ENCODE results near the gene RALA. TPM values are rescaled to one million over a fixed set of nuclear protein-coding genes. Genes with fewer than 3 reads are reported as not detected.

Gene RALA
- total RNA-seq, 1 experiment from 2014 or later = 27.3 TPM

DNA sequence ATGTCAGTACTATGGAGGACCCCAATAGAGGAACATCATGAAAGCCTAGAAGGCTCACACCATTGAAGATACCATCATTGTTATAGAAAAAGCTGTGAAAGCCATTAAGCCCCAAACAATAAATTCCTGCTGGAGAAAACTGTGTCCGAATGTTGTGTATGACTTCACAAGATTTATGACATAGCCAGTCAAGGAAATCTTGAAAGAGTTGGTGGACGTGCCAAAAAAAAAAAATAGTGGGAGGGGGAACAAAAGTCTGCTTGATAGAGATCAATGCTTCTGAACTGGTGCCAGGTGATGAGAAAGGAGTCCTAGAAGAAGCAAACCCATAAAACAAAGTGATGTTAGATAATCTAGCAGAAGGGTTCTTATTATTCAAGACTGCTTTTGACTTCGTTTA lies 41.2 kb downstream of the RALA start:
- POLR2A ChIA-PET = no interaction called here
- H3K79me2 ChIP-seq (ENCODE audit: insufficient read depth, low read length) = peaks cover 6% of the 10 kb centered on the region
- intact Hi-C loops (cut with micrococcal nuclease) = no loop called here

More for the DNA sequence above, 41.2 kb downstream of the RALA start:
- BruUV-seq (replicated peaks) = no TSS peak
- ATAC-seq (no peak), DNase-seq (ENCODE audit: low read depth, low spot score) (no peak)
- Histone ChIP-seq H3K27me3 (ENCODE audit: insufficient read depth, low read length) (no peaks in the 10 kb centered on the region), H4K20me1 (ENCODE audit: insufficient read depth) (no peaks in the 10 kb centered on the region), H3K9me2 (ENCODE audit: insufficient read depth) (no peaks in the 10 kb centered on the region), H3K9me3 (ENCODE audit: control insufficient read depth in 1 of 2, insufficient read depth in 1 of 2, low read depth in 1 of 2, low read length in 2 of 2) (no peaks in the 10 kb centered on the region), H3K4me3 (replicated peaks in 1 of 2; ENCODE audit: low read depth in 1 of 2, low read length in 2 of 2) (no peak overlapping the region), H3K36me3 (ENCODE audit: control insufficient read depth in 1 of 2, insufficient read depth in 2 of 2, low read length in 2 of 2) (no peaks in the 10 kb centered on the region), H3K9ac (ENCODE audit: low read length) (no peak overlapping the region), H3K4me1 (ENCODE audit: control insufficient read depth in 1 of 2, insufficient read depth in 2 of 2, low read length in 2 of 2) (peaks cover 0 to 8% of the 10 kb centered on the region in 2 experiments; a peak in 1 of 4 replicates), H3K27ac (ENCODE audit: low read depth, low read length) (no peak overlapping the region), H2AFZ (ENCODE audit: low read depth, low read length, poor library complexity, severe bottlenecking) (no peak overlapping the region), H3K4me2 (ENCODE audit: low read length) (no peak overlapping the region)
- RAD21 ChIA-PET (ENCODE audit: low non-redundant PET in 1 of 2, low total read pairs in 2 of 2, uncharacterized antibody in 2 of 2, unreplicated experiment in 2 of 2) = no interaction called here
- TF ChIP-seq JUND (IDR thresholded peaks at IDR 0.05) (no peak), FOSL1 (IDR thresholded peaks at IDR 0.05; ENCODE audit: low read depth) (no peak), SRF (IDR thresholded peaks at IDR 0.05; ENCODE audit: low read depth) (no peak), POLR2A (IDR thresholded peaks at IDR 0.05; ENCODE audit: borderline replicate concordance, extremely low read depth, insufficient read depth, insufficient read length) (no peak), ZBTB33 (IDR thresholded peaks at IDR 0.05; ENCODE audit: extremely low read depth, insufficient replicate concordance, low read length) (no peak), POLR2AphosphoS5 (IDR thresholded peaks at IDR 0.05; ENCODE audit: low read depth, low read length) (no peak), CEBPB (IDR thresholded peaks at IDR 0.05; ENCODE audit: low read depth) (no peak), SP1 (IDR thresholded peaks at IDR 0.05; ENCODE audit: low read depth) (no peak), EZH2phosphoT487 (IDR thresholded peaks at IDR 0.05; ENCODE audit: borderline replicate concordance) (no peak), ZNF274 (IDR thresholded peaks at IDR 0.05; ENCODE audit: low read depth, low read length) (no peak), EZH2 (IDR thresholded peaks at IDR 0.05) (no peak), ELF1 (IDR thresholded peaks at IDR 0.05; ENCODE audit: borderline replicate concordance, low read depth) (no peak), ATF3 (IDR thresholded peaks at IDR 0.05) (no peak), RAD21 (IDR thresholded peaks at IDR 0.05; ENCODE audit: low read depth) (no peak), EGR1 (IDR thresholded peaks at IDR 0.05; ENCODE audit: low read depth) (no peak), TCF7L2 (IDR thresholded peaks at IDR 0.05; ENCODE audit: borderline replicate concordance, extremely low read depth, insufficient read depth, insufficient read length) (no peak), CBX3 (IDR thresholded peaks at IDR 0.05; ENCODE audit: low read depth) (no peak), SIN3A (IDR thresholded peaks at IDR 0.05; ENCODE audit: low read depth) (no peak), CTCF (IDR thresholded peaks at IDR 0.05 in 2 of 3, conservative IDR thresholded peaks at IDR 0.05 in 1 of 3; ENCODE audit: borderline replicate concordance in 1 of 3, insufficient read depth in 1 of 3, low read depth in 2 of 3, low read length in 2 of 3) (no peak), ZFX (IDR thresholded peaks at IDR 0.05) (no peak)
- CTCF ChIA-PET = no interaction called here
